Measurements from ENCODE around the gene CCDC60.
A peak's percentile ranks its signal among the peaks of the same experiment; 100 is the strongest.

Gene CCDC60

DNA sequence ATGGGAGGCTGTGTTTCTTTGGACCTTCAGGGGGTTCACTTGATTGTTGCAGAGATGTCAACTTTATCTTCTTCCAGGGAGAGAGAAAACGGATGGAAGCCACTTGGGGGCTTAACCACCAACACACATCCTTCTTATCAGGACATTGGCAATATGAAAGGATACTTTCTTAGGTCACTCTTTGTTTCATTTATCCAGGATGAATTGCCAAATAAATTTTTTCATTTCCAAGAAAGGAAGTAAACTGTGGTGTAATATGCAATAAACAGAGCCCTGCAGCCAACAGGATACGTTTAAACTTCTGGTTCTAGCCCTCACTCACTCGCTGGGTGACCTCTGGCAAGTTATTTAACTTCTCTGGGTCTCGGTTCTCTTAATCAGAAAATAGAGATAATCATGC, 77.8 kb downstream of the CCDC60 start:
- Histone ChIP-seq H4K91ac (ENCODE audit: low read length) (no peak overlapping the region), H2AFZ (ENCODE audit: low read depth, low read length) (no peak overlapping the region), H3K9ac (ENCODE audit: low read length) (no peak overlapping the region), H2AK5ac (ENCODE audit: low read length, severe bottlenecking) (no peak overlapping the region), H3K27ac (ENCODE audit: low read length, poor library complexity, severe bottlenecking) (no peak overlapping the region), H2BK15ac (ENCODE audit: low read depth, poor library complexity, severe bottlenecking) (no peak overlapping the region), H3K9me3 (ENCODE audit: control insufficient read depth, low read length) (no peaks in the 10 kb centered on the region), H4K8ac (ENCODE audit: low read length) (no peak overlapping the region), H3K4me2 (ENCODE audit: low read length, poor library complexity, severe bottlenecking) (no peak overlapping the region), H3K36me3 (ENCODE audit: control insufficient read depth in 1 of 2, insufficient read depth in 2 of 2, low read depth in 1 of 2, low read length in 2 of 2) (no peaks in the 10 kb centered on the region), H3K27me3 (ENCODE audit: control insufficient read depth in 1 of 2, insufficient read depth in 1 of 2, low read length in 2 of 2) (peaks cover 0 to 15% of the 10 kb centered on the region in 2 experiments), H3K4me1 (ENCODE audit: control insufficient read depth, insufficient read depth, low read depth, low read length) (no peaks in the 10 kb centered on the region), H3K4ac (ENCODE audit: low read depth in 1 of 2, low read length in 2 of 2) (no peak overlapping the region), H2BK120ac (ENCODE audit: low read depth, low read length) (no peak overlapping the region), H3K18ac (ENCODE audit: low read depth in 1 of 2, low read length in 2 of 2) (no peak overlapping the region), H2BK5ac (ENCODE audit: low read depth, low read length, poor library complexity, severe bottlenecking) (no peak overlapping the region), H3K79me1 (replicated peaks; ENCODE audit: low read length, poor library complexity, severe bottlenecking) (no peaks in the 10 kb centered on the region), H3K4me3 (ENCODE audit: insufficient read depth in 1 of 2, low read depth in 1 of 2, low read length in 2 of 2) (no peak overlapping the region), H2BK12ac (ENCODE audit: low read length in 2 of 2) (no peak overlapping the region), H3K23ac (ENCODE audit: low read length in 2 of 2) (no peak overlapping the region), H3K14ac (ENCODE audit: low read length in 2 of 2) (no peak overlapping the region)
- no peak for DNase-seq
- 71% methylated on average over 1 of the region's 4 CpGs for WGBS

DNA sequence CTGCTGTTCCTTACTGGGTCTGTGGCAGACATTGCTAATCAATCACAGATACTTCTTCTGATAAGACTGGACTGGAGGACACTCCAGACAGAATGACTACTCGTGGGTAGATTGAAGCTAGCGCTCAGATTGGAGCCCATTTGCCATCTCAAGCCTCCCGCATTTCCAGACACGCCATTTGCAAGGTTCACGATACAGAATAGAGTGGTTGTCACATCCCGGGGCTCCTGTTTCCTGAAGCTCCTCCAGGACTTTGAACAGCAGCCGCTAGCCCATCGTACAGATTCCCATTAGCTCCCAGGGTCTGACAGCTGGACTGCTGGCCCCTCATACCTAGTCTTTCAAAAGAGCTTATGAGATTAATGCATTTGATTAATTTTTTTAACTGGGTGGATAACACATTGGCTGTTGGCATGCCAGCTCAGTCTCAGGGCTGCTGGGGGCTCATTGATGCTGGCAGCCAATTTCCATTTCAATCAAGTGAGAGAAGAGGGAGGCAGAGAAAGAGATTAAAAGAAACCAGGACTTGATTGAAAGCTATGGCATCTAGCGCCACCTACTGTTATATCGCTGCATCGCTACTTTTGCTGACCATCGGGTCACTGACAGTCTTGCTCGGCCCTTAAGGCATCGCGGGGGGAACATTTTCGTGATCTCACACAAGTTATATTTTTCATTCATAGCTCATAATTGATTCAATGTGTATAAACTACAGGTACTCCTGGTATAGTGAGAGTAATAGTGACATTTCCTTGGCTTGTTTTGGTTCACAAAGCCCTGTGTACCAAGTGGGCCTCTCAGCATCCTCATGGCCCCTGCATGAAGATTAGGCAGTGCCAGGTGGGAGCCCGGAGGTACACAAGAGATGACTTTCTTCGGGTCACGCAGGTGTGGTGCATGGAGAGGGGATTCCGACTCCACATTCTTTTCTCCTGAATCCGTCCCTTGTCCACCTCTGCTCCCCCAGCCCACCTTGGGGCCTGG, 78.6 kb downstream of the CCDC60 start:
- 51% methylated on average over 18 of the region's 21 CpGs for whole genome bisulfite sequencing
- Histone ChIP-seq H3K4me2 (ENCODE audit: low read length, poor library complexity, severe bottlenecking) (no peak overlapping the region), H3K14ac (ENCODE audit: low read length in 2 of 2) (no peak overlapping the region), H2BK12ac (ENCODE audit: low read length in 2 of 2) (no peak overlapping the region), H3K27me3 (ENCODE audit: control insufficient read depth in 1 of 2, insufficient read depth in 1 of 2, low read length in 2 of 2) (peaks cover 0 to 15% of the 10 kb centered on the region in 2 experiments), H2AK5ac (ENCODE audit: low read length, severe bottlenecking) (no peak overlapping the region), H3K18ac (ENCODE audit: low read depth in 1 of 2, low read length in 2 of 2) (no peak overlapping the region), H2BK15ac (ENCODE audit: low read depth, poor library complexity, severe bottlenecking) (no peak overlapping the region), H3K23ac (ENCODE audit: low read length in 2 of 2) (no peak overlapping the region), H3K4ac (ENCODE audit: low read depth in 1 of 2, low read length in 2 of 2) (no peak overlapping the region), H2BK5ac (ENCODE audit: low read depth, low read length, poor library complexity, severe bottlenecking) (no peak overlapping the region), H3K36me3 (ENCODE audit: control insufficient read depth in 1 of 2, insufficient read depth in 2 of 2, low read depth in 1 of 2, low read length in 2 of 2) (no peaks in the 10 kb centered on the region), H2BK120ac (ENCODE audit: low read depth, low read length) (no peak overlapping the region), H3K27ac (ENCODE audit: low read length, poor library complexity, severe bottlenecking) (no peak overlapping the region), H3K4me1 (ENCODE audit: control insufficient read depth, insufficient read depth, low read depth, low read length) (no peaks in the 10 kb centered on the region), H3K9ac (ENCODE audit: low read length) (no peak overlapping the region), H2AFZ (ENCODE audit: low read depth, low read length) (no peak overlapping the region), H4K8ac (ENCODE audit: low read length) (no peak overlapping the region), H3K79me1 (replicated peaks; ENCODE audit: low read length, poor library complexity, severe bottlenecking) (no peaks in the 10 kb centered on the region), H3K4me3 (ENCODE audit: insufficient read depth in 1 of 2, low read depth in 1 of 2, low read length in 2 of 2) (no peak overlapping the region), H3K9me3 (ENCODE audit: control insufficient read depth, low read length) (no peaks in the 10 kb centered on the region), H4K91ac (ENCODE audit: low read length) (no peak overlapping the region)
- DNase-seq: peak; percentile 51

DNA sequence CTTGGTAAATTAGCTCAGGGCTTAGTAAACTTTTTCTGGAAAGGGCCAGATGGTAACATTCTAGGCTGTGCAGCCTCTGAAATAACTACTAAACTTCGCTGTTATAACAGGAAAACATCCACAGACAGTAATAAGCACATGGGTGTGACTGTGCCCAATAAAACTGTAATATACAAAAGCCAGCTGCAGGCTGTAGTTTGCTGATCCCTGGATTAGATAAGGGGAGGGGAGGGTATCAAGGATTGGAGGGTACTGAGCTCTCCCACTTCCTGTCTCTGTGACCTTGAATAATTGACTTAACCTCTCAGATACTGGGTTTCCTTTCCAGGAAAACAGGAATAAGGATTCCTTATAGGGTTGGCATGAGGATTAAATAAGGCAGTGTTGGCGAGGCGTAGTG, 81.2 kb downstream of the CCDC60 start:
- no peak overlapping the region for H2AFZ ChIP-seq (ENCODE audit: low read depth, low read length)
- no peak overlapping the region for H3K27ac ChIP-seq (ENCODE audit: low read length, poor library complexity, severe bottlenecking)
- 75% methylated on average over 2 of the region's 3 CpGs for WGBS
- no peak overlapping the region for H4K91ac ChIP-seq (ENCODE audit: low read length)
- no peak overlapping the region for H3K4me3 ChIP-seq (ENCODE audit: insufficient read depth in 1 of 2, low read depth in 1 of 2, low read length in 2 of 2)
- H3K79me1 ChIP-seq (replicated peaks; ENCODE audit: low read length, poor library complexity, severe bottlenecking): no peaks in the 10 kb centered on the region
- no peak overlapping the region for H4K8ac ChIP-seq (ENCODE audit: low read length)
- H3K14ac ChIP-seq (ENCODE audit: low read length in 2 of 2): no peak overlapping the region
- no peak overlapping the region for H2BK12ac ChIP-seq (ENCODE audit: low read length in 2 of 2)
- no peaks in the 10 kb centered on the region for H3K36me3 ChIP-seq (ENCODE audit: control insufficient read depth in 1 of 2, insufficient read depth in 2 of 2, low read depth in 1 of 2, low read length in 2 of 2)
- no peaks in the 10 kb centered on the region for H3K4me1 ChIP-seq (ENCODE audit: control insufficient read depth, insufficient read depth, low read depth, low read length)
- H2BK5ac ChIP-seq (ENCODE audit: low read depth, low read length, poor library complexity, severe bottlenecking): no peak overlapping the region
- no peaks in the 10 kb centered on the region for H3K9me3 ChIP-seq (ENCODE audit: control insufficient read depth, low read length)
- H3K23ac ChIP-seq (ENCODE audit: low read length in 2 of 2): no peak overlapping the region
- H3K4me2 ChIP-seq (ENCODE audit: low read length, poor library complexity, severe bottlenecking): no peak overlapping the region
- H2BK120ac ChIP-seq (ENCODE audit: low read depth, low read length): no peak overlapping the region
- no peak overlapping the region for H3K4ac ChIP-seq (ENCODE audit: low read depth in 1 of 2, low read length in 2 of 2)
- no peak overlapping the region for H3K18ac ChIP-seq (ENCODE audit: low read depth in 1 of 2, low read length in 2 of 2)
- no peak overlapping the region for H2AK5ac ChIP-seq (ENCODE audit: low read length, severe bottlenecking)
- H2BK15ac ChIP-seq (ENCODE audit: low read depth, poor library complexity, severe bottlenecking): no peak overlapping the region
- DNase-seq: no peak
- no peak overlapping the region for H3K9ac ChIP-seq (ENCODE audit: low read length)
- H3K27me3 ChIP-seq (ENCODE audit: control insufficient read depth in 1 of 2, insufficient read depth in 1 of 2, low read length in 2 of 2): peaks cover 0 to 11% of the 10 kb centered on the region in 2 experiments

DNA sequence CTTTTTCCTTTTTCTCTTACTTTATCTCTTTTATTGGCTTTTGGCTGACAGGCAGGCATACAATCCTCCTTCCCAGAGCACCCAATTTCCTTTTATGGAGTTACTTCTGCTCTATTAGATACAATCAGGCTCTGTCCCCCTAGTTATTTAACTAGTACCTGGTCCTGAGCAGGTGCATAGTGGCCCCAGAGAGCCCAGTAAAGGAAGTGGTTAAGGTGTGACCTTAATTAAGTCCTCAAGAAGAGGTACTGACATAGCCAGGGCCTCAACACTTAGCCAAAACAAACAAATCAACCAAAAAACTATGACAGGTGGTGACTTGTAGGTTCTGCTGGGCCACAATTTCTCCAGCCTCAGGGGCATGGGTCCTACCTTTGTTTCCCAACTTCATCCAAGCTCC, 82.9 kb downstream of the CCDC60 start:
- no peak overlapping the region for H4K91ac ChIP-seq (ENCODE audit: low read length)
- no peak overlapping the region for H2BK120ac ChIP-seq (ENCODE audit: low read depth, low read length)
- no peak overlapping the region for H3K4me2 ChIP-seq (ENCODE audit: low read length, poor library complexity, severe bottlenecking)
- no peak overlapping the region for H2BK12ac ChIP-seq (ENCODE audit: low read length in 2 of 2)
- H4K8ac ChIP-seq (ENCODE audit: low read length): no peak overlapping the region
- H3K23ac ChIP-seq (ENCODE audit: low read length in 2 of 2): no peak overlapping the region
- H3K36me3 ChIP-seq (ENCODE audit: control insufficient read depth in 1 of 2, insufficient read depth in 2 of 2, low read depth in 1 of 2, low read length in 2 of 2): no peaks in the 10 kb centered on the region
- no peak overlapping the region for H3K14ac ChIP-seq (ENCODE audit: low read length in 2 of 2)
- no peak overlapping the region for H2AFZ ChIP-seq (ENCODE audit: low read depth, low read length)
- no peak overlapping the region for H3K4me3 ChIP-seq (ENCODE audit: insufficient read depth in 1 of 2, low read depth in 1 of 2, low read length in 2 of 2)
- H3K4ac ChIP-seq (ENCODE audit: low read depth in 1 of 2, low read length in 2 of 2): no peak overlapping the region
- H3K4me1 ChIP-seq (ENCODE audit: control insufficient read depth, insufficient read depth, low read depth, low read length): no peaks in the 10 kb centered on the region
- H3K9ac ChIP-seq (ENCODE audit: low read length): no peak overlapping the region
- H3K79me1 ChIP-seq (replicated peaks; ENCODE audit: low read length, poor library complexity, severe bottlenecking): no peaks in the 10 kb centered on the region
- H3K27me3 ChIP-seq (ENCODE audit: control insufficient read depth in 1 of 2, insufficient read depth in 1 of 2, low read length in 2 of 2): peaks cover 0 to 3% of the 10 kb centered on the region in 2 experiments
- H2BK15ac ChIP-seq (ENCODE audit: low read depth, poor library complexity, severe bottlenecking): no peak overlapping the region
- no peak overlapping the region for H3K27ac ChIP-seq (ENCODE audit: low read length, poor library complexity, severe bottlenecking)
- H3K9me3 ChIP-seq (ENCODE audit: control insufficient read depth, low read length): no peaks in the 10 kb centered on the region
- H3K18ac ChIP-seq (ENCODE audit: low read depth in 1 of 2, low read length in 2 of 2): no peak overlapping the region
- no peak overlapping the region for H2BK5ac ChIP-seq (ENCODE audit: low read depth, low read length, poor library complexity, severe bottlenecking)
- no peak for DNase-seq
- H2AK5ac ChIP-seq (ENCODE audit: low read length, severe bottlenecking): no peak overlapping the region
